ENCODE measurements around the gene SH3GLB1. TPM values are rescaled to one million over a fixed set of nuclear protein-coding genes. Genes with fewer than 3 reads are reported as not detected.
"Not testable (repeated sequence)": the region's sequence is repeated elsewhere in the genome, so short reads cannot be mapped to it uniquely, and the experiment has no call there.

SH3GLB1 gene
- 39.2 and 45.2 TPM in 2 replicates for total RNA-seq (2014; rRNA removed)
- polyA plus RNA-seq (2012), result 56.6 TPM

GRCh38 chr1:86704458-86704971 is at the start of gene SH3GLB1:
Gene SH3GLB1 (plus strand): TSS chr1:86704576. CDS start chr1:86704900, 324 bp downstream.
- DNase-seq (ENCODE audit: low read depth), result peak; percentile 88

- not testable (repeated sequence) for DNase-seq (ENCODE audit: low read depth)
Measured at GRCh38 chr1:86658381-86658780, 46.0 kb upstream of the SH3GLB1 start.

GRCh38 chr1:86666368-86666767 is 38.0 kb upstream of the SH3GLB1 start:
- no peak for DNase-seq (ENCODE audit: low read depth)

- DNase-seq (ENCODE audit: low read depth), result no peak
Measured at GRCh38 chr1:86687595-86687994, 16.8 kb upstream of the SH3GLB1 start.

- no peak for DNase-seq (ENCODE audit: low read depth)
Measured at GRCh38 chr1:86692641-86693040, 11.7 kb upstream of the SH3GLB1 start.

- DNase-seq (ENCODE audit: low read depth), result no peak
Measured at GRCh38 chr1:86695400-86695799, 9.0 kb upstream of the SH3GLB1 start.

- DNase-seq (ENCODE audit: low read depth), result peak; percentile 25
Measured at GRCh38 chr1:86696522-86696921, 7.9 kb upstream of the SH3GLB1 start.

GRCh38 chr1:86699186-86699585 is 5.2 kb upstream of the SH3GLB1 start:
- no peak for DNase-seq (ENCODE audit: low read depth)

- no peak for DNase-seq (ENCODE audit: low read depth)
Measured at GRCh38 chr1:86701731-86702130, 2.6 kb upstream of the SH3GLB1 start.

- DNase-seq (ENCODE audit: low read depth), result not testable (repeated sequence)
Measured at GRCh38 chr1:86702954-86703494, 1.4 kb upstream of the SH3GLB1 start.

GRCh38 chr1:86703696-86704457 is 499 bp upstream of the SH3GLB1 start:
- DNase-seq (ENCODE audit: low read depth), result no peak

GRCh38 chr1:86704972-86705664 is 742 bp downstream of the SH3GLB1 start:
- DNase-seq (ENCODE audit: low read depth), result peak; percentile 62

- DNase-seq (ENCODE audit: low read depth), result no peak
Measured at GRCh38 chr1:86705665-86705985, 1.2 kb downstream of the SH3GLB1 start.

- DNase-seq (ENCODE audit: low read depth), result peak; percentile 12
Measured at GRCh38 chr1:86706018-86706635, 1.8 kb downstream of the SH3GLB1 start.

- DNase-seq (ENCODE audit: low read depth), result peak; percentile 21
Measured at GRCh38 chr1:86708920-86709319, 4.5 kb downstream of the SH3GLB1 start.

- no peak for DNase-seq (ENCODE audit: low read depth)
Measured at GRCh38 chr1:86712088-86712860, 7.9 kb downstream of the SH3GLB1 start.

- no peak for DNase-seq (ENCODE audit: low read depth)
Measured at GRCh38 chr1:86713477-86713876, 9.1 kb downstream of the SH3GLB1 start.

- DNase-seq (ENCODE audit: low read depth), result peak; percentile 50
Measured at GRCh38 chr1:86714159-86714558, 9.8 kb downstream of the SH3GLB1 start.

GRCh38 chr1:86714561-86715244 is 10.3 kb downstream of the SH3GLB1 start:
- DNase-seq (ENCODE audit: low read depth), result no peak

GRCh38 chr1:86718786-86719185 is 14.4 kb downstream of the SH3GLB1 start:
- no peak for DNase-seq (ENCODE audit: low read depth)

- DNase-seq (ENCODE audit: low read depth), result no peak
Measured at GRCh38 chr1:86731416-86731815, 27.0 kb downstream of the SH3GLB1 start.
